Muscle of back (tissue), 13 donors: Measurements from ENCODE around the gene TTC23L. TPM values are rescaled to one million over a fixed set of nuclear protein-coding genes. Genes with fewer than 3 reads are reported as not detected.
"Not testable (repeated sequence)": the region's sequence is repeated elsewhere in the genome, so short reads cannot be mapped to it uniquely, and the experiment has no call there.

Source experiments
- DNase-seq, 3 donors: peaks; one replicate each; pipeline versions ENCODE4 v3.0.0 to v3.0.0-alpha.2; 2013
- long read RNA-seq, 9 donors: transcript quantifications; one replicate each; lab custom pipeline, GENCODE V29; 2026
- polyA plus RNA-seq, 10 donors: library from polyadenylated mRNA; unstranded; fragments of 120-200 nt; gene quantifications; one replicate each; pipeline ENCODE4 v1.2.1, GENCODE V29; 2013; ENCODE audit not compliant: insufficient read length in 10 of 10

TTC23L gene, protein sequence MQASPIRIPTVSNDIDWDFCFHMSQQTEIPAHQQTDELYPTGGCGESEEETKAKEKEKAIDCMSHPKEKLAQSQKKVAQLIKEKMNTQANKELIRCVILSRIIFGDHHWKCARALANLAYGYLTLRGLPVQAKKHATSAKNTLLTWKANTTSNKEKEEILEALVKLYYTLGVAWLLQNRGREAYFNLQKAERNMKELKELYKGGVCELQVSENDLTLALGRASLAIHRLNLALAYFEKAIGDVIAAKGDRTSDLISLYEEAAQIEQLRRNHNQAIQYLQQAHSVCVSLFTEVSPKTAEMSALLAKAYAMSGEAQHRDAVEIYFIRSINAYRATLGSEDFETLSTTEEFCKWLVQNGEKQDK
- polyA plus RNA-seq: under 1 TPM in 9 of 10 donors, not detected in 1; 0.11 to 0.59 (median 0.30) TPM
- long read RNA-seq, donor 1: 0 reads
- long read RNA-seq, donor 2, partial matches to known transcripts: 15 of 15 reads
- long read RNA-seq, donor 2, other reads (novel, unspliced or antisense): 0 of 15 reads
- long read RNA-seq, donor 3: 0 reads
- long read RNA-seq, donor 4, partial matches to known transcripts: 8 of 8 reads
- long read RNA-seq, donor 4, other reads (novel, unspliced or antisense): 0 of 8 reads
- long read RNA-seq, donor 5, partial matches to known transcripts: 12 of 12 reads
- long read RNA-seq, donor 5, other reads (novel, unspliced or antisense): 0 of 12 reads
- long read RNA-seq, donor 6, partial matches to known transcripts: 15 of 25 reads
- long read RNA-seq, donor 6, other reads (novel, unspliced or antisense): 10 of 25 reads
- long read RNA-seq, donor 7: 0 reads
- long read RNA-seq, donor 8: 0 reads
- long read RNA-seq, donor 9: 0 reads

DNA sequence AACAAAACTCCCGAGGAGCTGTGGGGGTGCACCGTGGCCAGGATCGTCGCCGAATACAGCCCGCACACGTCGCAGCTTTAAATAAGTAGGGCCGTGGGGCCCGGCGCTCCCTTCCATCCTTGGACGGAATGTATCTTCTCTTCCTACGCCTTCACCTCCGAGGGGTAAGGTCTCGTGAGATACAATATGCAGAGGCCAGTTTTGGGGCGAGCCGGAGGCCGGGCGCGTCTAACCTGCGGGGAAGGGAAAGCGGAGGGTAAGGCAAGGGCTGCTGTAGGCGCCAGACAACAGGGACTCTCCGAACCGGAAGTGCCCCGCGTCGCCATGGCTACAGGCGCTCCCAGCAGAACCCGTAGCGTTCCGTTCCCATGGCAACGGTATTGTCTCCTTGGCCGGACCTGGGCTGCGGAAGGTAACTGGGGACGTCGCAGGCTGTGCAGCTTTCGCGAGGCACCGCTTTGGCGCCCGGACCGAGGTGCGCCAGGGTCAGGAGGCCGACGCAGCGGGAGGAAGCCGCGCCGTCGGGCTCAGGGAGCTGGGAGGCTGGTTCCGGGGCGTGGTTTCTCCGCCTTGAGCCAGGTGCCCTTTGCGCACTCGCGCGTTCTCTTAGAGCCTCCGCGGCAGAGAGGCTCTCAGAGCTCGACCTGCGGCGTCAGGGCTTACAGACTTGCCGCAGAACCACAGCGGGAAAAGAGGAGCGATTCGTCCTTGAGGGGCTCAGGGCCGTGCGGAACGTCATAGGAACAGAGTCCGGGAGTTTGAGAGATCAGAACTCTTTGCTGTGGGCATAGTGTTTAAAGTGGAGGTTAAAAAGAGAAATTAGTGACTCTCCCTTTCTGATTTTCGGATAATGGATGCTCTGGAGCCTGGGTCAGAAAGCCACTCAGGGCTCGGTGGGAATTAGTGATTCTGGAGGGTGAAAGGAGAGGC lies at the start of gene TTC23L:
TSS of gene TTC23L (plus strand) at position 380 of the 930 bp plus-strand sequence. CDS start 1,508 bp downstream, outside the sequence.
- peak; percentile 76 to 96 (median 88) for DNase-seq

DNA sequence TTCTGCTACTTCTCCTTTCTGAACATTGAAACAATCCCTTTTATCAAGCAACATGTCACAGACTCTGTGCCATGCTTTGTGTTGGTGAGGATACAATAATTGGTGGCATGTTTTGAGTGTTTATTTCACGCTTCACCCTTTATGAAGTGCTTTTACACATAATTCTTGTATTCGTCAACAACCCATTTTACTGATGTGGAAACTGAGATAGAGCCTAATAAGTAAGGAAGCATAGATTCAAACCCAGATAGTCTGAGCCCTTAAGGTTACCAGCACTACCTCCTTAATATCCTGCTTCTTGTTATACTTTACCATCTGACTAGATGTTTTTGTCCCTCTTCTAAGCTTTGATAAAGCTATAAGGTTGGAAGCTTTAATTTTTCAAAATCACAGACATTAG lies 49.3 kb upstream of the TTC23L start:
- DNase-seq: no peak

DNA sequence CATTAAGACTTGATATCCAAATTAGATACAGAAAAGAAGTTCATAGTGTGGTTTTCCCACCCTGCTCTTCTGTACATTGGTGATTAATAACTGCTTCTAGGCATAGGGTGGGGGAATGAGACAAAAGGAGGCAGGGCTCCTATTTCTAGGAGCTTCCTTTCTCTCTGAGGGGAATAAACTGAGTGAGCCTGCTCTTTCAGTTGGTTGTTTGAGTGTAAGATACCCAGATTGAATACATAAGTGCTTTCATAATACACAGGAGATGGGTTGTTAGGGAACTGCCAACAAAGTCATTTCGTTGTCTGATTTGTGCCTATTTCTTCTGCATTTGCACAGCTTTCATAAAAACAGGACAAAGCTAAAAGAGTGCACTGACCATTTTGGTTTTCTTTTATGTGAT lies 48.9 kb upstream of the TTC23L start:
- DNase-seq: no peak

DNA sequence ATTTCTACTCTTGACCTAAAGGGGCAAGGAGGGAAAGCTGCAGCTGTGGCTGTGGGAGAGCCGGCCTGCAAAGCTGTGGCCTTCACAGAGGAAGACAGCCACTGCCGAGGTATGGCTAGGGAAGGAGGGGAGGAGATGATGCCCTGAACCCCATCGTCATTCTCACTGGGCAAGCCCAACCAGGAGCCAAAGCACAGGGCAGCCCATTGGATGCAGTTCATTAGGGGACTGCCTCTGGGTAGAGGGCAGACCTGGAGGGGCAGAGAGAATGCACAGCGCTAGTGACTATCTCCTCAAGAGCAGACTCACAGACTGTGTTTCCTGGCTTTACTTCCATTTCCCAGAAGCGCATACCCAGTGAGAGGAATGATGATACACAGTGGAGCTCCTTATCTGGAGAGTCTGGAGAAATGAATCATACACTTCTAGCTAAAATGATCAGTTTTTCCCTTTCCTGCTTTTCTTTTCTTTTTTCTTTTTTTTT lies 47.2 kb upstream of the TTC23L start:
- no peak for DNase-seq

DNA sequence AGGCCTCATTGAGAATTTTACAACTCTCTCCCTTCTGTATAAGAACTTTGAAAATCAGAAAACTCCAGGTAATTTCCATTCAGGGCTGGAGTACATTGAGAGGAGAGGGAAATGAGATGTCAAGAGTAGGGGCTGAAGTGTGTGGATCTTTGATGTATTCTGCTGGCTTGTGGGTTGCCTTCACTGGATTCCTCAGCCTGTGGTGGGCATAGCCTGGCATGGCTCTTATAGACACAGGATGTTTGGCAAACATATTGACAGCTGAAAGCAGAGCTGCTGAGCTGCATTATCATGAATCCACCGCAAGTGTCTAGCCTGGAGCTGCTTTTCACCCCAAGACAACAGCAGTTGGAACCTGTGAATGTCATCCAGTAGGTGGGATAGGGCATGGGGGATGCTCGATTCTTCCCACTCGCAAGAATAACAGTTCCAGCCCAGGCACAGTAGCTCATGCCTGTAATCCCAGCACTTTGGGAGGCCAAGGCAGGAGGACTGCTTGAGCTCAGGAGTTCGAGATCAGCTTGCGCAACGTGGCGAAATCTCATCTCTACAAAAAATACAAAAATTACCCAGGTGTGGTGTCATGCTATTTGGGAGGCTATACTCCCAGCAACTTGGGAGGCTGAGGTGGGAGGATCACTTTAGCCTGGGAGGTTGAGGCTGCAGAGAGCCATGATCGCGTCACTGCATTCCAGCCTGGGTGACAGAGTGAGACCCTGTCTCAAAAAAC lies 36.0 kb upstream of the TTC23L start:
- no peak for DNase-seq

DNA sequence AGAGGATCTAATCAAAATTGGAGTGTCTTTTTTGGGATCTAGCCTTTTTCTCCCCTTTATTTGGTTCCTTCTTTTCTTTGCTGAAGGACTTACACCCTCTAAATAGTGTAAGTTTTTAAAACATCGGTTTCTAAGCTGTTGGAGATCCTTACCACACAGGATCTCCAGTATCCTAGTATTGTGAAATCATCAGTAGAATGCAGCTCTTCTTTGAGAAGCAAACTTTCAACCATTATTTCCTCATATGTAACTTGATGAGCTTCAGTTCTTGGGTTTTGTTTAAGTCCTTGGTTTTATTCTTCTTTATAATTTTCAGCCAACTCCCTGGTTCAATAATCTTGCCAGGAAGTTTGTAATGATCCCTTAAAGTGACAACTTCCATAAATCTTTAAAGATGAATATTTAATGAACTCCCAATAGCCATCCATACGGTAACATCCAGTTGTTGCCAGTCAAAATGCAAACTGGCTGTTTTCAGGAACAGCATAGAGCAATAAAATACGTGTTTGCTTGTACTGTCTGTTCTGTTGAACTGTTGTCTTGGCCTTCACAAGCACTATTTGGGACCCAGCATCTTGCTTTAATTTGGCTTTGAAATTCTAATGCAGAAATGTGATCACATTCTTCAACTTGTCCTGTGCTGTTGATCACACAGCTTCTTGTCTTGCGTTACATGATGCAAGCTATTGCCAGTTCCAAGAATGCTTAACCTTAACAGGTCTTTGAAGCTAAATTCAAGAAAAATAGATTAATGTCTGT lies 34.8 kb upstream of the TTC23L start:
- peak in 2 of 3 donors; percentile 54 to 73 for DNase-seq

DNA sequence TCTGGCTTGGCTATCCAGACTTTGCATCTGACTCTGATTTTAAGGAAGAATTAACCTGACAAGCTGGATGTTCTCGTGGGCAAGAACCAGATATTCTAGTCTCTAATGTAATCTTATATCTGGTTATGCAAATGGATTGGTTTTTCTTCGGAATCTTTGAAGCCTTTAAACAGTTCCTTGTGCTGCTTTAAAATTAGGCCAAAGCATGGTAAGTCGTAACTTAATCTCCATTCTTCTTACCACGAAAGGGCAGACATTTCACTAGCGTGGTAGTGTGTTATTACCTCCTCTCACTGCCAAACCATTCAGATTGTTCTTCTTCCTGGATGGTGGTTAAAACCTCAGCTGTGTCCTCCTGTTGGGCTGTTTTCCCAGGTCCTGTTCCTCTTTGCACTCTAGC lies 34.1 kb upstream of the TTC23L start:
- peak in 1 of 3 donors; percentile 18 for DNase-seq

DNA sequence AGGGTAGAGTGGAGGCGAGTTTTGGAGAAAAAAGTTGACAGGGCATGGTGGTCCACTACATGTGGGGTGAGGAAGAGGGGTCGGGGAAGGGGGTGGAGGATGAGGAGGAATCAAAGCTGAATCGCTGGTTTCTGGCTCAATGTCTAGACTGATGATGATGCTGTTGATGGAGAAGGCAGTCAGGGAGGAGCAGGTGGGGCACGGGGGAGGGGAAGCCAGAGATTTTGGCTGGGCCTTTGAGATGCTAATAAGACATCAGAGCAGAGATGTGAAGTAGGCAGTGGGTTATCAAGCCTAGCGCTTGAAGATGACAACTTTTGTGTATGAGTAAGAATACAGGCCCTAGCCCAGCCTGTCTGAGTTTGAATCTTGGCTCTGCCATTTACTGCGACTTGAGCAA lies 32.4 kb upstream of the TTC23L start:
- DNase-seq: no peak

DNA sequence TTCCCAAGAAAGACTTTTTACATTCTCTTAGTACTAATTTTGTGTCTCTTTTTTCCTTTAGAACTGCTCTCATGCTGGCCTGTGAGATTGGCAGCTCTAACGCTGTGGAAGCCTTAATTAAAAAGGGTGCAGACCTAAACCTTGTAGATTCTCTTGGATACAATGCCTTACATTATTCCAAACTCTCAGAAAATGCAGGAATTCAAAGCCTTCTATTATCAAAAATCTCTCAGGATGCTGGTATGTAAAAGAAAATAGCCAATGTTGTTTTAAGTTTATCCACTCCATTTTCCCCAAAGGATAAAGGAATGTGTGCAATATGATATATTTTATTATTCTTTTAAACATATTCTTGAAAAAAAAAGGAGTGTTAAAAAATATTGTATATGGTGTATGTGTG lies 27.3 kb upstream of the TTC23L start:
- DNase-seq: no peak

DNA sequence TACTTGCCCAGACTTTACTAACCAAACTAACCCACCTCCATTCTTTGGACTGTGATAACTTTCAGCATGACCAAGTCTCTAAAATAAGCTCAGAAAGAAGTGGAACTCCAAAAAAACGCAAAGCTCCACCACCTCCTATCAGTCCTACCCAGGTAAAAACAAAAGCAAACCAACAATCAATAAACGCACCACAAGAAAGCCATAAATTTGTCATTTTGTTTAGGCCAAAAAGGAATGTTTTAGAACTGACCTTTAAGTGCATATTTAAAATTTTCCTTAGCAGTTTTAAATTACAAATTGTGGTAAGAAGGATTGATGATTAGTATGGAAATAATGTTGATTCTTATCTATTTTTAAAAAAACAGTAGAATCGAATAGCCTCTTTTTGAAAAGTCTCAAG lies 25.5 kb upstream of the TTC23L start:
- no peak for DNase-seq

DNA sequence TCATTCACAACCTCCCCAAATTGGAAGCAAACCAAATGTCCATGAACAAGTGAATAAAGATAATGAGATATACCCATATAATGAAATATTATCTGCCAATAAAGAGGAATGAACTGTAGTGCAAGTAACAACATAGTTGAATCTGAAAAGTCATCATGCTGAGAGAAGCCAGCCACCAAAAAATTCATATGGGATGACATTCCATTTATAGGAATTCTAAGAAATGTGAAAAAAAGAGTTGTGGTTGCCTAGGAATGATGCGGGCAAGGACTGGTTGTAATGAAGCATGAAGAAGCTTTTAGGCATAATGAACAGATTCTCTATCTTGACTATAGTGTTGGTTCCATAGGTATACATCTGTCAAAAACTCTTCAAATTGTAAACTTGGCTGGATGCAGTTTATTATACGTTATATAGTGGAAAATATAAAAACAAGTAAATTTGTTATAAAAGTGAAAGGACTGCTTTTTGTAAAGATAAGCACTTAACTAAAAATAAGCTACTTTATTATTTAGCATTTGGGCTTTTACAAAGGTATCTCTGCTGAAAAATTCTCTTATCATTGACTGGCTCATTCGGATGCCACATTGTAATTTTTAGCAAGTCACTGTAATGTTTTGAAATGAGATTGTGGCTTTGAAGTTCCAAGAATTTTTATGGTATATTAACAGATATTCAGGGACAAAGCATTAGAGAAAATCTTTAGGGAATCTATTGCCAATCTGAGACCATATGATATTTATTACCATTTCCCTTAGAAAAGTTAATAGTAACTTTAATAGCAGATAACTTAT lies 21.2 kb upstream of the TTC23L start:
- DNase-seq: no peak

DNA sequence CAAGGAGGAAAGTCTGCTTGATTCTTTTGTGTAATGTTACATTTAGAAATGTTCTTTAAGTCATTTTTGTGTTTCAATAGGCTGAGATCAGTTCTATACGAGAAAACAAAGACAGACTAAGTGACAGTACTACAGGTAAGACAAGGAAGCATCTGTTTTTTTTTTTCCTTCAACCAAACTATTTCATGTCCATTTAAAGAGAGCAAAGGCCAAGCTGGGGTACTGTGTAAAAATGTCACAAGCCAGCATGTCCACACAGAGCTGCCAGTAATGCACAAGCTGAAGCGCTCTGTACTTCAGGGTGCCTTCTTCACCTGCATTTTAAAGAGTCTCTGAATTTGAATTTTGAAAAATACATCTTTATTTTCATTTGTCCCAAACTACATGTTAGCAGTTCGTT lies 20.2 kb upstream of the TTC23L start:
- DNase-seq: no peak

DNA sequence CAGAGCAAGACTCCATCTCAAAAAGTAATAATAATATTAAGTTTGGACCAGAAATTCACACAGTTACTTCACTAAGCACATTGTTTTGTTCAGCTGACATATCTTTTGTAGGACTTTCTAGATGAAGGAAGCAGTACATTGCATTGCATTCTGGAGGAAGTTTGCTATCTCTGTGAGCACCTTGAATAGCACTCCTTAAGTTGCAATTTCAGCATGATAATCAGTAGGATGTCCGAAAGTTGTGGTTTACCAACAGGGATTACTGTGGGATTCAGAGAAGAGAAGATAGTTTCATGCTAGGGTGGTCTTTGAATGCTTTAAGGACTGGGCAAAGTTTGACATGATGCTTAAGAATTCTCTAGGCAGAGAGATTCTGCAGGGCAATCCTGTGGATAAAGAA lies 18.4 kb upstream of the TTC23L start:
- DNase-seq: no peak

DNA sequence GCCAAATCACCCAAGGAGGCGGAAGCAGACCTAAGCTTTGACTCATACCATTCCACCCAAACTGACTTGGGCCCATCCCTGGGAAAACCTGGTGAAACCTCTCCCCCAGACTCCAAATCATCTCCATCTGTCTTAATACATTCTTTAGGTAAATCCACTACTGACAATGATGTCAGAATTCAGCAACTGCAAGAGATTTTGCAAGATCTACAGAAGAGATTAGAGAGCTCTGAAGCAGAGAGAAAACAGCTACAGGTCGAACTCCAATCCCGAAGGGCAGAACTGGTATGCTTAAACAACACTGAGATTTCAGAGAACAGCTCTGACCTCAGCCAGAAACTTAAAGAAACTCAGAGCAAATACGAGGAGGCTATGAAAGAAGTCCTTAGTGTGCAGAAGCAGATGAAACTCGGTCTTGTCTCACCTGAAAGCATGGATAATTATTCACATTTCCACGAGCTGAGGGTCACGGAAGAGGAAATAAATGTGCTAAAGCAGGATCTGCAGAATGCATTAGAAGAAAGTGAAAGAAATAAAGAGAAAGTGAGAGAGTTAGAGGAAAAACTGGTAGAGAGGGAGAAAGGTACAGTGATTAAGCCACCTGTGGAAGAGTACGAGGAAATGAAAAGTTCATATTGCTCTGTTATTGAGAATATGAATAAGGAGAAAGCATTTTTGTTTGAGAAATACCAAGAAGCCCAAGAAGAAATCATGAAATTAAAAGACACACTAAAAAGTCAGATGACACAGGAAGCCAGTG lies 15.8 kb upstream of the TTC23L start:
- no peak for DNase-seq

DNA sequence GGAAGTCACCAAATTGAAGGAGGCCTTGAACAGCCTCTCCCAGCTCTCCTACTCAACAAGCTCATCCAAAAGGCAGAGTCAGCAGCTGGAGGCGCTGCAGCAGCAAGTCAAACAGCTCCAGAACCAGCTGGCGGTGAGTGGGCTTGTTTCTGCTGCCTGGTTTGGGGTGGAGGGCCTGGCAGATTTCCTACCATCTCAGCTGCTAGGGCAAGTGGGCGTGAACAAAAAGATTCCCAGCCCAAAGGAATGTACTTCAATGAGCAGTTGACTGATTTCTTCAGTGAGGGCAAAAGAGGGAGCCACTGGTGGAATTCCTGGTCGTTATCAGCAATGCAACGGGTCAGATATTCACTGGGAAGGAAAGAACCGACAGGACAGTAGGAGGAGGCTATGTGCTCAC lies 12.6 kb upstream of the TTC23L start:
- DNase-seq: no peak

DNA sequence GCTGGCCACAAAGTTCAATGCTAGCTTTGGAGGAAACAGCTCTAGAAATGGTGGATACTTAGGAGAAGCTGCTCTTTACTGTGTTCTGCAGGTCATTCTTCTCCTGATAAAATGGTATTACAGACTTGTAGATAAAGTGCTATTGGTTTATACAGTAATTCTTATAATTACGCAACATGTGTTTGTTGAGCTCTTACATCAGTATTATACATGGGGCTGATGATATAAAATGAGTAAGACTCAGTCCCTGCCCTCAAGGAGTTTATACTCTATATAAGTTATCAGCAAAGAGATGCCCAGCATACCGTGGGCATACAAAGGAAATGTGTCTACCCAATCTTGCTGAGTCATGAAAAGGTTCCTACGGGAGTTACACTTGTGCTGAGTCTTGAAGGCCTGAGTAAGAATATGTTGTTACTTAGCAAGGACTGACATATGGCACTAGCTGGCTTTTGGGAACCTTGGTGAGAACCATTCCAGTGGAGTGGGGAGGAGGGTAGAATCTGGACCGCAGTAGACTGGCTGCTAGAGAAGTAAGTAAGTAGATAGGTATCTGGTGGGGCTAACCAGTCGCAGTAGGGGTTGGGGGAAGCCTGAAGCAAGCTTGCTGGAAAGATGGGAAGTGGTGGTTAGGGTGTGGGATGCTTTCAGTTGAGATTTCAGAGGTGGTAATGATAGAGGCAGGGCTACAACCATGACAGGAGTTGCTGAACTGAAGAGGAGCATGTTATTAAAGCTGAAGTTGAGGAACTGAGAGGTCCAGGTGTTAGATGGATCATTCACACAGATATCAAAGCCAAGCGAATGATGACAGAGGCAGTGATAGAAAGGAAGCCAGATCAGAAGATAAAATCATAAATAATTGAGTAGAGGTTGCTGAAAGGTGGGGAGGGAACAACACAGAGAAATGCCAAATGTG lies 11.1 kb upstream of the TTC23L start:
- DNase-seq: no peak

DNA sequence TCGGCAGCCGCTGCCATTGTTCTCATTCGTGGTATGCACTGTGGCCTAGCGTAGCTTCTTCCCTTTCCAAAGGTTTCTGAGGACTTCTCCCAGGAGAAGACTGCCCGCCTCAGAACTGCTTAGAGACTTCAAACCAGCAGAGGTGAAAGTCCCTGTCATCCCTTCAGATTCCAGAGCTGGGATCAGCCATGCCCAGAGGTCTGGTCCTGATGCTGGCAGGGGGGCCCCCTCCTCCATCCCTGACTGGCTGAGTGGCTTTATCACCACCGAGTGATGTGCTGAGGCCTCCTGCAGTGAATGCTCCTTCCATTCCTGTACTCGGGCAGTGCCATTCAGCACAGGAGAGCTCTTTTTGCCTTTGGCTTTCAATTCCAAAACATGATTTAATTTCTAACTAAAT lies 8.1 kb upstream of the TTC23L start:
- not testable (repeated sequence) for DNase-seq
